IMR-90 (cell line): ENCODE results near the gene TDP2. TPM values are rescaled to one million over a fixed set of nuclear protein-coding genes. Genes with fewer than 3 reads are reported as not detected.

Source experiments
- ATAC-seq: fragments of 200-7000 bp; cut with Tn5 transposase; 2 replicates; pipeline ENCODE4 v1.9.1; 2020; ENCODE audit warnings: low read depth, mild to moderate bottlenecking, moderate library complexity
- BruUV-seq: library from RNA; stranded (reverse); fragments of 400-500 nt; replicated peaks from 2 replicates; lab custom pipeline; 2021; lab: Mats Ljungman, UMichigan
- CTCF ChIA-PET: fragments of 300-600 bp; formaldehyde crosslinking; extraction: SDS; loops from one replicate; lab custom pipeline; 2021; ENCODE audit warnings: antibody characterized with exemption; lab: Yijun Ruan, JAX
- POLR2A ChIA-PET: fragments of 300-600 bp; sonication (Branson Sonifier 250); formaldehyde crosslinking; loops from one replicate; lab custom pipeline; 2022; ENCODE audit warnings: antibody characterized with exemption; ENCODE audit not compliant: unreplicated experiment; lab: Charles Lee
- DNase-seq: peaks from one replicate; pipeline ENCODE4 v3.0.0; 2013
- H2AFZ ChIP-seq: replicated peaks from 2 replicates; pipeline ENCODE3; 2013; ENCODE audit warnings: low read length, mild to moderate bottlenecking; ENCODE audit not compliant: poor library complexity
- H2AK5ac ChIP-seq: 2 replicates; pipeline ENCODE4 v1.6.1; 2013; ENCODE audit warnings: low read depth, low read length, inconsistent platforms
- H2AK9ac ChIP-seq: replicated peaks from 2 replicates; pipeline ENCODE3; 2013; ENCODE audit warnings: mild to moderate bottlenecking, low read depth, low read length, moderate library complexity; ENCODE audit not compliant: poor library complexity
- H2BK120ac ChIP-seq: 2 replicates; pipeline ENCODE4 v1.6.1; 2013; ENCODE audit warnings: low read depth, low read length, inconsistent platforms
- H2BK15ac ChIP-seq: 3 replicates; pipeline ENCODE4 v1.6.1; 2013; ENCODE audit warnings: low read depth, low read length, inconsistent platforms
- H2BK20ac ChIP-seq: 2 replicates; pipeline ENCODE4 v1.6.1; 2013; ENCODE audit warnings: low read depth, mild to moderate bottlenecking, inconsistent platforms, low read length, moderate library complexity
- H2BK5ac ChIP-seq: 2 replicates; pipeline ENCODE4 v1.6.1; 2013; ENCODE audit warnings: mild to moderate bottlenecking, low read depth, low read length, inconsistent platforms; ENCODE audit not compliant: poor library complexity, severe bottlenecking
- H3K14ac ChIP-seq: replicated peaks from 2 replicates; pipeline ENCODE4 v1.6.1; 2013; ENCODE audit warnings: low read depth, low read length, inconsistent platforms
- H3K18ac ChIP-seq: 2 replicates; pipeline ENCODE4 v1.6.1; 2013; ENCODE audit warnings: low read depth, low read length, control low read depth
- H3K23ac ChIP-seq: 2 replicates; pipeline ENCODE4 v1.6.1; 2013; ENCODE audit warnings: low read depth, low read length, inconsistent platforms
- H3K27ac ChIP-seq: 2 replicates; pipeline ENCODE4 v1.5.1; 2013; ENCODE audit warnings: mild to moderate bottlenecking, control low read depth, low read length; ENCODE audit not compliant: insufficient read depth
- H3K27me3 ChIP-seq: 2 replicates; pipeline ENCODE4 v1.6.1; 2013; ENCODE audit warnings: low read length; ENCODE audit not compliant: control insufficient read depth, insufficient read depth
- H3K36me3 ChIP-seq: 2 replicates; pipeline ENCODE4 v1.6.1; 2013; ENCODE audit warnings: low read length, mixed read lengths; ENCODE audit not compliant: control insufficient read depth, insufficient read depth
- H3K4ac ChIP-seq: 2 replicates; pipeline ENCODE4 v1.6.1; 2013; ENCODE audit warnings: low read depth, low read length, inconsistent platforms
- H3K4me1 ChIP-seq: 2 replicates; pipeline ENCODE4 v1.6.1; 2013; ENCODE audit warnings: low read length, mixed read lengths; ENCODE audit not compliant: control insufficient read depth, insufficient read depth
- H3K4me2 ChIP-seq: 2 replicates; pipeline ENCODE4 v1.6.1; 2013; ENCODE audit warnings: low read depth, mild to moderate bottlenecking, control low read depth, low read length, moderate library complexity
- H3K4me3 ChIP-seq: 2 replicates; pipeline ENCODE4 v1.5.1; 2013; ENCODE audit warnings: low read depth, mild to moderate bottlenecking, control low read depth, low read length, moderate library complexity; ENCODE audit not compliant: insufficient read depth
- H3K56ac ChIP-seq: 2 replicates; pipeline ENCODE4 v1.6.1; 2013; ENCODE audit warnings: low read length, inconsistent platforms; ENCODE audit not compliant: insufficient read depth; ENCODE audit errors: extremely low read depth
- H3K79me1 ChIP-seq, 2 experiments: 2 replicates each; pipeline ENCODE4 v1.6.1; 2013; ENCODE audit warnings: low read length in 2 of 2, inconsistent platforms in 1 of 2, low read depth in 1 of 2
- H3K9ac ChIP-seq: 2 replicates; pipeline ENCODE4 v1.6.1; 2013; ENCODE audit warnings: low read depth, low read length, control low read depth
- H3K9me1 ChIP-seq: 2 replicates; pipeline ENCODE4 v1.6.1; 2013; ENCODE audit warnings: low read length, inconsistent platforms; ENCODE audit not compliant: insufficient read depth
- H3K9me3 ChIP-seq: 2 replicates; pipeline ENCODE4 v1.6.1; 2013; ENCODE audit warnings: low read length; ENCODE audit not compliant: control insufficient read depth, insufficient read depth
- H4K20me1 ChIP-seq: 2 replicates; pipeline ENCODE4 v1.6.1; 2013; ENCODE audit warnings: low read length, inconsistent platforms; ENCODE audit not compliant: insufficient read depth
- H4K5ac ChIP-seq: 2 replicates; pipeline ENCODE4 v1.6.1; 2013; ENCODE audit warnings: mild to moderate bottlenecking, low read depth, low read length, control low read depth
- H4K8ac ChIP-seq, 2 experiments: 2 replicates each; pipeline ENCODE4 v1.6.1; 2013; ENCODE audit warnings: low read depth in 2 of 2, low read length in 2 of 2, control low read depth in 1 of 2, inconsistent platforms in 1 of 2
- H4K91ac ChIP-seq: 2 replicates; pipeline ENCODE4 v1.6.1; 2013; ENCODE audit warnings: low read depth, low read length, inconsistent platforms; ENCODE audit not compliant: insufficient read depth
- BHLHE40 ChIP-seq: fragments of 150-350 bp; IDR thresholded peaks from 2 replicates; pipeline ENCODE4 v1.6.1; 2016; ENCODE audit warnings: mild to moderate bottlenecking, low read depth, low read length
- CEBPB ChIP-seq: IDR thresholded peaks from 2 replicates; pipeline ENCODE4 v1.6.1; 2012; ENCODE audit warnings: low read depth, low read length, improper control_type of control experiment
- FOS ChIP-seq: fragments of 150-350 bp; IDR thresholded peaks from 2 replicates; pipeline ENCODE4 v1.6.1; 2016; ENCODE audit warnings: low read depth, low read length
- MAFK ChIP-seq: IDR thresholded peaks from 2 replicates; pipeline ENCODE4 v1.6.1; 2012; ENCODE audit warnings: low read depth, low read length, improper control_type of control experiment
- MAZ ChIP-seq: IDR thresholded peaks from 2 replicates; pipeline ENCODE4 v1.6.1; 2012; ENCODE audit warnings: low read depth, mild to moderate bottlenecking, low read length, improper control_type of control experiment, moderate library complexity, borderline replicate concordance
- MXI1 ChIP-seq: IDR thresholded peaks from 2 replicates; pipeline ENCODE4 v1.6.1; 2012; ENCODE audit warnings: low read depth, mild to moderate bottlenecking, low read length, moderate library complexity, borderline replicate concordance
- NFE2L2 ChIP-seq: fragments of 150-350 bp; IDR thresholded peaks from 2 replicates; pipeline ENCODE4 v1.6.1; 2016; ENCODE audit warnings: low read depth, mild to moderate bottlenecking, low read length
- POLR2A ChIP-seq: IDR thresholded peaks from 2 replicates; pipeline ENCODE4 v1.6.1; 2012; ENCODE audit warnings: mild to moderate bottlenecking, low read depth, low read length
- RAD21 ChIP-seq: IDR thresholded peaks from 2 replicates; pipeline ENCODE4 v1.6.1; 2012; ENCODE audit warnings: low read length, improper control_type of control experiment
- RCOR1 ChIP-seq: IDR thresholded peaks from 2 replicates; pipeline ENCODE4 v1.6.1; 2012; ENCODE audit warnings: mild to moderate bottlenecking, low read length, improper control_type of control experiment; ENCODE audit not compliant: insufficient replicate concordance
- RFX5 ChIP-seq: IDR thresholded peaks from 2 replicates; pipeline ENCODE4 v1.8.0; 2012; ENCODE audit warnings: low read depth, mild to moderate bottlenecking, low read length, moderate library complexity
- SMC3 ChIP-seq: fragments of 150-350 bp; IDR thresholded peaks from 2 replicates; pipeline ENCODE4 v1.6.1; 2016; ENCODE audit warnings: low read depth, mild to moderate bottlenecking, antibody characterized with exemption, low read length, moderate library complexity
- WGBS, 2 experiments: methylation state at CpG; one replicate each; pipeline versions ENCODE4 v1.1.5 to v1.1.7; 2013; ENCODE audit warnings: missing lambda C conversion rate in 2 of 2; ENCODE audit not compliant: insufficient read length in 1 of 2; ENCODE audit errors: extremely low coverage in 2 of 2; 5-methylcytosine and 5-hydroxymethylcytosine counted together
- dilution Hi-C: fragments of 300-500 bp; cut with HindIII; formaldehyde crosslinking; loops from one replicate; pipeline ENCODE4 v1.14.3; 2018; ENCODE audit warnings: low sequenced_read_pairs; ENCODE audit not compliant: unreplicated experiment
- in situ Hi-C: fragments of 300-500 bp; cut with MboI; formaldehyde crosslinking; loops from 3 replicates; pipeline ENCODE4 v1.14.3; 2019; ENCODE audit warnings: low sequenced_read_pairs, inconsistent platforms, mixed read lengths
- intact Hi-C: fragments of 100-400 bp; cut with micrococcal nuclease; formaldehyde crosslinking; loops from 2 replicates; pipeline ENCODE4 v1.10.0; 2022
- polyA plus RNA-seq, 3 experiments: library from polyadenylated mRNA; depleted of rRNA; stranded (reverse); fragments of >200 nt; gene quantifications; 2 replicates each; pipeline ENCODE4 v1.2.3, GENCODE V29; 2012; ENCODE audit warnings: low replicate concordance in 1 of 3
- total RNA-seq: library from RNA; depleted of rRNA; stranded (reverse); fragments of >200 nt; gene quantifications from 2 replicates; pipeline ENCODE4 v1.2.3, GENCODE V29; 2012
- TF ChIP-seq, protein P1 (sequence below): conservative IDR thresholded peaks from 2 replicates; pipeline ENCODE4 v1.5.1; 2012; ENCODE audit warnings: mild to moderate bottlenecking, low read depth, low read length, improper control_type of control experiment
- TF ChIP-seq, protein P2 (sequence below): fragments of 150-350 bp; IDR thresholded peaks from 2 replicates; pipeline ENCODE4 v1.6.1; 2016; ENCODE audit warnings: low read depth, mild to moderate bottlenecking, low read length, moderate library complexity, borderline replicate concordance
- TF ChIP-seq, protein P3 (sequence below): fragments of 150-350 bp; IDR thresholded peaks from 2 replicates; pipeline ENCODE4 v1.6.1; 2017; ENCODE audit warnings: mild to moderate bottlenecking, antibody characterized with exemption, low read length, low read depth

TDP2 gene
- total and polyA plus RNA-seq, 2 of the 4 experiments (the other 2 are of a cell fraction) = 13.6 to 22.8 TPM

DNA sequence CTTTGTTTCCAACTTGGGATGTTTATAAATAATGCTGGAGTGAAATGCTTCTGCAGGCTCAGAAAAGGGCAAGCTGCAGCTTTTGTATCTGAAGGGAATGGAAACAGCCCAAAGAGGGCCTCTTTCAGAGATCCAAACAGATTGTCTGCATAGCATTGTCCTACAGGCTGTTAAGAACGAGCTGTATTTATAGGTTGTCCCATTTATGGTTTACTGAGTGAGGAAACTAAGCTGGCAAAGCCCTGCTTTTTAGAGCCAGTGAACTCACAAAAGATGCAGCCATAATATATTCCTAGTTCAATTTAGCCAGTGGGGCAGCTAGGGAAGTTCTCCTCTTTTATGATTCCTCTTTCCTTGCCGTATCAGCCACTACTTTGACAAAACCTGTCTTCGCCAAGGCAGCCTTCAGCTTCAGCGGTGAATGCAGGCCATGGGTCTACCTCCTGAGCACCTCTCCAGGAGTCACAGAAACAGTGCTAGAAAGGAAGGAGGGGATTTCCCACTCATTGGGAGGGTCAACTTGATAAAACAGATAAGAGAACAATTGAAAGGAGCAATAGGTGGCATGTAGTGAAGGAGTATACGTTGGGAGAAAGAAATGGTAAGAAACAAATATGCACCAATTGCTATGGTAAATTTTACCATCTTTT, 35.7 kb downstream of the TDP2 start:
- no peak overlapping the region for H3K27ac ChIP-seq
- H2AFZ ChIP-seq = no peak overlapping the region
- DNase-seq (no peak), ATAC-seq (no peak)
- H3K23ac ChIP-seq = no peak overlapping the region
- no peak overlapping the region for H4K8ac ChIP-seq
- CTCF ChIA-PET = no interaction called here
- no peaks in the 10 kb centered on the region for H4K20me1 ChIP-seq
- no peak overlapping the region for H4K5ac ChIP-seq
- BruUV-seq = no TSS peak
- no peak for TF ChIP-seq MAZ
- no peak for TF ChIP-seq RFX5
- no peak for TF ChIP-seq CEBPB
- TF ChIP-seq FOS = no peak
- TF ChIP-seq MAFK = no peak
- TF ChIP-seq, protein P1, sequence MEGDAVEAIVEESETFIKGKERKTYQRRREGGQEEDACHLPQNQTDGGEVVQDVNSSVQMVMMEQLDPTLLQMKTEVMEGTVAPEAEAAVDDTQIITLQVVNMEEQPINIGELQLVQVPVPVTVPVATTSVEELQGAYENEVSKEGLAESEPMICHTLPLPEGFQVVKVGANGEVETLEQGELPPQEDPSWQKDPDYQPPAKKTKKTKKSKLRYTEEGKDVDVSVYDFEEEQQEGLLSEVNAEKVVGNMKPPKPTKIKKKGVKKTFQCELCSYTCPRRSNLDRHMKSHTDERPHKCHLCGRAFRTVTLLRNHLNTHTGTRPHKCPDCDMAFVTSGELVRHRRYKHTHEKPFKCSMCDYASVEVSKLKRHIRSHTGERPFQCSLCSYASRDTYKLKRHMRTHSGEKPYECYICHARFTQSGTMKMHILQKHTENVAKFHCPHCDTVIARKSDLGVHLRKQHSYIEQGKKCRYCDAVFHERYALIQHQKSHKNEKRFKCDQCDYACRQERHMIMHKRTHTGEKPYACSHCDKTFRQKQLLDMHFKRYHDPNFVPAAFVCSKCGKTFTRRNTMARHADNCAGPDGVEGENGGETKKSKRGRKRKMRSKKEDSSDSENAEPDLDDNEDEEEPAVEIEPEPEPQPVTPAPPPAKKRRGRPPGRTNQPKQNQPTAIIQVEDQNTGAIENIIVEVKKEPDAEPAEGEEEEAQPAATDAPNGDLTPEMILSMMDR = no peak
- no peak for TF ChIP-seq RAD21
- no peak for TF ChIP-seq MXI1
- no peak for TF ChIP-seq SMC3
- TF ChIP-seq, protein P2, sequence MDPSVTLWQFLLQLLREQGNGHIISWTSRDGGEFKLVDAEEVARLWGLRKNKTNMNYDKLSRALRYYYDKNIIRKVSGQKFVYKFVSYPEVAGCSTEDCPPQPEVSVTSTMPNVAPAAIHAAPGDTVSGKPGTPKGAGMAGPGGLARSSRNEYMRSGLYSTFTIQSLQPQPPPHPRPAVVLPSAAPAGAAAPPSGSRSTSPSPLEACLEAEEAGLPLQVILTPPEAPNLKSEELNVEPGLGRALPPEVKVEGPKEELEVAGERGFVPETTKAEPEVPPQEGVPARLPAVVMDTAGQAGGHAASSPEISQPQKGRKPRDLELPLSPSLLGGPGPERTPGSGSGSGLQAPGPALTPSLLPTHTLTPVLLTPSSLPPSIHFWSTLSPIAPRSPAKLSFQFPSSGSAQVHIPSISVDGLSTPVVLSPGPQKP = no peak
- no peak for TF ChIP-seq NFE2L2
- no peak for TF ChIP-seq RCOR1
- no peak for TF ChIP-seq BHLHE40
- TF ChIP-seq POLR2A = no peak
- TF ChIP-seq, protein P3, sequence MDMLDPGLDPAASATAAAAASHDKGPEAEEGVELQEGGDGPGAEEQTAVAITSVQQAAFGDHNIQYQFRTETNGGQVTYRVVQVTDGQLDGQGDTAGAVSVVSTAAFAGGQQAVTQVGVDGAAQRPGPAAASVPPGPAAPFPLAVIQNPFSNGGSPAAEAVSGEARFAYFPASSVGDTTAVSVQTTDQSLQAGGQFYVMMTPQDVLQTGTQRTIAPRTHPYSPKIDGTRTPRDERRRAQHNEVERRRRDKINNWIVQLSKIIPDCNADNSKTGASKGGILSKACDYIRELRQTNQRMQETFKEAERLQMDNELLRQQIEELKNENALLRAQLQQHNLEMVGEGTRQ = no peak
- no peaks in the 10 kb centered on the region for H3K36me3 ChIP-seq
- H3K14ac ChIP-seq = no peak overlapping the region
- no peak overlapping the region for H3K4me3 ChIP-seq
- H2BK120ac ChIP-seq = no peak overlapping the region
- H3K79me1 ChIP-seq = no peaks in the 10 kb centered on the region
- H2AK5ac ChIP-seq = no peak overlapping the region
- no peaks in the 10 kb centered on the region for H3K9me1 ChIP-seq
- no peaks in the 10 kb centered on the region for H3K9me3 ChIP-seq
- no peak overlapping the region for H2BK5ac ChIP-seq
- WGBS, 2 experiments = no CpG with 5 or more reads among the region's 5 CpGs
- H2AK9ac ChIP-seq = no peak overlapping the region
- H4K91ac ChIP-seq = no peak overlapping the region
- H3K4ac ChIP-seq = no peak overlapping the region
- no peak overlapping the region for H3K4me2 ChIP-seq
- no peak overlapping the region for H2BK20ac ChIP-seq
- dilution Hi-C loops (no loop called here), in situ Hi-C loops (no loop called here), intact Hi-C loops (no loop called here)
- H2BK15ac ChIP-seq = no peak overlapping the region
- no peak overlapping the region for H3K18ac ChIP-seq
- no peak overlapping the region for H3K56ac ChIP-seq
- H3K27me3 ChIP-seq = peaks cover 1% of the 10 kb centered on the region
- no peak overlapping the region for H3K9ac ChIP-seq
- no peaks in the 10 kb centered on the region for H3K4me1 ChIP-seq
- POLR2A ChIA-PET = no interaction called here
